Skeletal muscle satellite cell (primary cell): ENCODE data around the gene CHST8.
"Not testable (repeated sequence)": the region's sequence is repeated elsewhere in the genome, so short reads cannot be mapped to it uniquely, and the experiment has no call there.

ENCODE experiments used
- H3K27me3 ChIP-seq: 2 replicates; pipeline ENCODE4 v1.7.0; 2013; ENCODE audit warnings: low read length; ENCODE audit not compliant: control insufficient read depth, insufficient read depth
- H3K36me3 ChIP-seq: 2 replicates; pipeline ENCODE4 v1.7.0; 2013; ENCODE audit warnings: mild to moderate bottlenecking, control low read depth, low read length; ENCODE audit not compliant: insufficient read depth
- H3K4me1 ChIP-seq: 2 replicates; pipeline ENCODE4 v1.7.0; 2013; ENCODE audit warnings: low read length; ENCODE audit not compliant: control insufficient read depth, insufficient read depth
- H3K4me2 ChIP-seq: 2 replicates; pipeline ENCODE4 v1.7.0; 2013; ENCODE audit warnings: mild to moderate bottlenecking, low read length
- H3K4me3 ChIP-seq: 2 replicates; pipeline ENCODE4 v1.7.0; 2013; ENCODE audit warnings: low read length
- H3K9ac ChIP-seq: 2 replicates; pipeline ENCODE4 v1.7.0; 2013; ENCODE audit warnings: mild to moderate bottlenecking, low read depth, low read length, moderate library complexity
- H3K9me3 ChIP-seq: replicated peaks from 2 replicates; pipeline ENCODE4 v1.7.0; 2013; ENCODE audit warnings: mild to moderate bottlenecking, control low read depth, low read length

CHST8 gene

GRCh38 chr19:33688171-33688992 lies 66.6 kb downstream of the CHST8 start:
- H3K9ac ChIP-seq, result no peak overlapping the region
- H3K36me3 ChIP-seq, result no peaks in the 10 kb centered on the region
- no peaks in the 10 kb centered on the region for H3K4me1 ChIP-seq
- H3K27me3 ChIP-seq, result peaks cover 7% of the 10 kb centered on the region
- no peaks in the 10 kb centered on the region for H3K9me3 ChIP-seq
- no peak overlapping the region for H3K4me3 ChIP-seq
- no peak overlapping the region for H3K4me2 ChIP-seq

- Histone ChIP-seq H3K9ac (no peak overlapping the region), H3K36me3 (no peaks in the 10 kb centered on the region), H3K4me2 (no peak overlapping the region)
Measured at GRCh38 chr19:33689138-33689746, 67.5 kb downstream of the CHST8 start.

GRCh38 chr19:33689868-33690267 lies 68.1 kb downstream of the CHST8 start:
- no peak overlapping the region for H3K4me2 ChIP-seq
- no peaks in the 10 kb centered on the region for H3K4me1 ChIP-seq
- no peak overlapping the region for H3K9ac ChIP-seq
- peaks cover 2% of the 10 kb centered on the region for H3K27me3 ChIP-seq
- no peak overlapping the region for H3K4me3 ChIP-seq
- no peaks in the 10 kb centered on the region for H3K9me3 ChIP-seq
- H3K36me3 ChIP-seq, result no peaks in the 10 kb centered on the region

More at GRCh38 chr19:33689138-33689746, 67.5 kb downstream of the CHST8 start:
- H3K27me3 ChIP-seq, result peaks cover 7% of the 10 kb centered on the region
- no peaks in the 10 kb centered on the region for H3K4me1 ChIP-seq
- H3K9me3 ChIP-seq, result no peaks in the 10 kb centered on the region
- H3K4me3 ChIP-seq, result no peak overlapping the region

GRCh38 chr19:33690378-33691029 lies 68.8 kb downstream of the CHST8 start:
- H3K27me3 ChIP-seq, result no peaks in the 10 kb centered on the region
- no peaks in the 10 kb centered on the region for H3K36me3 ChIP-seq

GRCh38 chr19:33691030-33691427 lies 69.3 kb downstream of the CHST8 start:
- Histone ChIP-seq H3K9me3 (no peaks in the 10 kb centered on the region), H3K27me3 (no peaks in the 10 kb centered on the region), H3K9ac (no peak overlapping the region), H3K4me3 (no peak overlapping the region), H3K36me3 (no peaks in the 10 kb centered on the region), H3K4me2 (no peak overlapping the region), H3K4me1 (no peaks in the 10 kb centered on the region)

More at GRCh38 chr19:33690378-33691029, 68.8 kb downstream of the CHST8 start:
- no peaks in the 10 kb centered on the region for H3K9me3 ChIP-seq
- no peak overlapping the region for H3K4me3 ChIP-seq
- H3K9ac ChIP-seq, result no peak overlapping the region
- H3K4me1 ChIP-seq, result no peaks in the 10 kb centered on the region
- H3K4me2 ChIP-seq, result no peak overlapping the region

- no peak overlapping the region for H3K4me3 ChIP-seq
- H3K4me1 ChIP-seq, result no peaks in the 10 kb centered on the region
- H3K36me3 ChIP-seq, result no peaks in the 10 kb centered on the region
- H3K9me3 ChIP-seq, result no peaks in the 10 kb centered on the region
- H3K4me2 ChIP-seq, result no peak overlapping the region
- H3K27me3 ChIP-seq, result no peaks in the 10 kb centered on the region
- H3K9ac ChIP-seq, result no peak overlapping the region
Measured at GRCh38 chr19:33691736-33692135, 70.0 kb downstream of the CHST8 start.

GRCh38 chr19:33693678-33694077 lies 71.9 kb downstream of the CHST8 start:
- no peaks in the 10 kb centered on the region for H3K4me1 ChIP-seq
- no peak overlapping the region for H3K4me2 ChIP-seq
- no peaks in the 10 kb centered on the region for H3K27me3 ChIP-seq
- no peak overlapping the region for H3K9ac ChIP-seq
- no peak overlapping the region for H3K4me3 ChIP-seq
- H3K36me3 ChIP-seq, result no peaks in the 10 kb centered on the region
- no peaks in the 10 kb centered on the region for H3K9me3 ChIP-seq

GRCh38 chr19:33695547-33695946 lies 73.8 kb downstream of the CHST8 start:
- H3K27me3 ChIP-seq, H3K9me3 ChIP-seq, H3K4me2 ChIP-seq, H3K36me3 ChIP-seq, H3K4me3 ChIP-seq, H3K4me1 ChIP-seq, H3K9ac ChIP-seq: not testable (repeated sequence)

GRCh38 chr19:33697766-33698165 lies 76.0 kb downstream of the CHST8 start:
- no peaks in the 10 kb centered on the region for H3K9me3 ChIP-seq
- H3K9ac ChIP-seq, result no peak overlapping the region
- no peaks in the 10 kb centered on the region for H3K4me1 ChIP-seq
- H3K4me2 ChIP-seq, result no peak overlapping the region
- no peaks in the 10 kb centered on the region for H3K36me3 ChIP-seq
- H3K27me3 ChIP-seq, result no peaks in the 10 kb centered on the region
- no peak overlapping the region for H3K4me3 ChIP-seq

GRCh38 chr19:33698576-33699435 lies 77.1 kb downstream of the CHST8 start:
- Histone ChIP-seq H3K9me3 (no peaks in the 10 kb centered on the region), H3K4me1 (no peaks in the 10 kb centered on the region), H3K4me3 (no peak overlapping the region), H3K4me2 (no peak overlapping the region), H3K27me3 (no peaks in the 10 kb centered on the region), H3K9ac (no peak overlapping the region), H3K36me3 (no peaks in the 10 kb centered on the region)
